IPS-NIHi7 (cell line): ENCODE measurements around the gene NUP54.

ENCODE experiments used
- DNase-seq: peaks from one replicate; pipeline ENCODE4 v3.0.0; 2012; ENCODE audit warnings: mixed read lengths; ENCODE audit errors: extremely low spot score

The NUP54 gene

DNA sequence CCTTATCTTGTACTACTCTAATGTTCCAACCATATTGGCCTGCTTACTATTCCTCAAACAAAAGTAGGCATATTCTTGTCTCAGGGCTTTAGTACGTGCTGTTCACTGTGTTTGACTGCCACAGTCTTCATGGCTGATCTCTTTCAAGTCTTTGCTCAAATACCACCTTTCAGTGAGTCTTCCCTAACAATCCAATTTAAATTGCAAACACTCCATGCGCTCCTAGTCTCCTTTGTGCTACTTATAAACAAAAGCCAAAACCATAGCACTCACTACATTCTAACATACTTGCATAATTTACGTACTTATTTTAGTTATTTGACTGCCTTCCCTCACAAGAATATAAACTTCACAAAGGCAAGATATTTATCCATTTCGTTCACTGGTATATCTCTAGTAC is 75.4 kb downstream of the NUP54 start:
- peak; percentile 22 for DNase-seq

GRCh38 chr4:76067652-76068286 is 80.4 kb downstream of the NUP54 start:
- peak; percentile 76 for DNase-seq

- no peak for DNase-seq
Observed at GRCh38 chr4:76066546-76066945, 81.7 kb downstream of the NUP54 start.
